Measurements from ENCODE around the gene KLHL21. TPM values are rescaled to one million over a fixed set of nuclear protein-coding genes. Genes with fewer than 3 reads are reported as not detected.

The KLHL21 gene
- total and polyA plus RNA-seq, 9 of the 15 experiments (the other 6 are each of a cell fraction or from before 2014, with no cell fraction given) = 2.1 to 42.1 (median 17.5) TPM

DNA sequence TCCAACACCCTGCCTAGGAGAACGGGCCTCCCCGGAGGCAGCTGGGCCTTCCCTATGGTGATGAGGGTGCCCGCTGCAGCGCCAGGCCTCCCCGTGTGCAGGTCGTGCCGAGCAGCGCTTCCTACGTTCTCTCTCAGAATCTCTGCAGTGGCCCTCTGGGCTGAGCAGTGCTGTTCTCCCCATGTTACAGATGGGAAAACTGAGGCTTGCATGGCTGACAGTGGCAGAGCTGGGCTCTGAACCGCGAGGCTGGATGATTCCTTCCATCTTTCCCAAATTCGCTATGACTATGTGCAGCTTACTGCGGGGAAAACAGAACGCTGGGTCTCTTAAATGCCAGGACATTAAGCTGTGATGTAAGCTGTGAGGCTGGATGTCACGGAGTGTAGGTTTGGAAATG, 8.9 kb downstream of the KLHL21 start (continued):
- no peak for TF ChIP-seq PTBP1 (IDR thresholded peaks at IDR 0.05; ENCODE audit: low read depth, low read length)
- TF ChIP-seq, protein P1, sequence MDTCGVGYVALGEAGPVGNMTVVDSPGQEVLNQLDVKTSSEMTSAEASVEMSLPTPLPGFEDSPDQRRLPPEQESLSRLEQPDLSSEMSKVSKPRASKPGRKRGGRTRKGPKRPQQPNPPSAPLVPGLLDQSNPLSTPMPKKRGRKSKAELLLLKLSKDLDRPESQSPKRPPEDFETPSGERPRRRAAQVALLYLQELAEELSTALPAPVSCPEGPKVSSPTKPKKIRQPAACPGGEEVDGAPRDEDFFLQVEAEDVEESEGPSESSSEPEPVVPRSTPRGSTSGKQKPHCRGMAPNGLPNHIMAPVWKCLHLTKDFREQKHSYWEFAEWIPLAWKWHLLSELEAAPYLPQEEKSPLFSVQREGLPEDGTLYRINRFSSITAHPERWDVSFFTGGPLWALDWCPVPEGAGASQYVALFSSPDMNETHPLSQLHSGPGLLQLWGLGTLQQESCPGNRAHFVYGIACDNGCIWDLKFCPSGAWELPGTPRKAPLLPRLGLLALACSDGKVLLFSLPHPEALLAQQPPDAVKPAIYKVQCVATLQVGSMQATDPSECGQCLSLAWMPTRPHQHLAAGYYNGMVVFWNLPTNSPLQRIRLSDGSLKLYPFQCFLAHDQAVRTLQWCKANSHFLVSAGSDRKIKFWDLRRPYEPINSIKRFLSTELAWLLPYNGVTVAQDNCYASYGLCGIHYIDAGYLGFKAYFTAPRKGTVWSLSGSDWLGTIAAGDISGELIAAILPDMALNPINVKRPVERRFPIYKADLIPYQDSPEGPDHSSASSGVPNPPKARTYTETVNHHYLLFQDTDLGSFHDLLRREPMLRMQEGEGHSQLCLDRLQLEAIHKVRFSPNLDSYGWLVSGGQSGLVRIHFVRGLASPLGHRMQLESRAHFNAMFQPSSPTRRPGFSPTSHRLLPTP (IDR thresholded peaks at IDR 0.05; ENCODE audit: borderline replicate concordance, extremely low read depth, insufficient read length) = no peak
- peak; percentile 13 for TF ChIP-seq ADNP (tag; IDR thresholded peaks at IDR 0.05)
- no peak for TF ChIP-seq PTRF (tag; IDR thresholded peaks at IDR 0.05)
- peak; percentile 82 for TF ChIP-seq BCOR (IDR thresholded peaks at IDR 0.05)
- no peak for TF ChIP-seq CCNT2 (IDR thresholded peaks at IDR 0.05; ENCODE audit: borderline replicate concordance, extremely low read depth, insufficient read length, low read depth, low read length)
- no peak for TF ChIP-seq SMAD4 (CRISPR knock-in tag; conservative IDR thresholded peaks at IDR 0.05)
- no peak for TF ChIP-seq EHMT2 (IDR thresholded peaks at IDR 0.05)
- no peak for TF ChIP-seq FIP1L1 (IDR thresholded peaks at IDR 0.05; ENCODE audit: low read depth, low read length, poor library complexity, severe bottlenecking)
- TF ChIP-seq ZNF3 (CRISPR knock-in tag; IDR thresholded peaks at IDR 0.05) = no peak
- TF ChIP-seq ZNF696 (CRISPR knock-in tag; conservative IDR thresholded peaks at IDR 0.05) = no peak
- TF ChIP-seq BMI1 (IDR thresholded peaks at IDR 0.05; ENCODE audit: low read length) = no peak
- no peak for TF ChIP-seq ZNF174 (CRISPR knock-in tag; IDR thresholded peaks at IDR 0.05)
- TF ChIP-seq, protein P2, sequence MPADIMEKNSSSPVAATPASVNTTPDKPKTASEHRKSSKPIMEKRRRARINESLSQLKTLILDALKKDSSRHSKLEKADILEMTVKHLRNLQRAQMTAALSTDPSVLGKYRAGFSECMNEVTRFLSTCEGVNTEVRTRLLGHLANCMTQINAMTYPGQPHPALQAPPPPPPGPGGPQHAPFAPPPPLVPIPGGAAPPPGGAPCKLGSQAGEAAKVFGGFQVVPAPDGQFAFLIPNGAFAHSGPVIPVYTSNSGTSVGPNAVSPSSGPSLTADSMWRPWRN (IDR thresholded peaks at IDR 0.05; ENCODE audit: low read depth) = no peak
- TF ChIP-seq, protein P3, sequence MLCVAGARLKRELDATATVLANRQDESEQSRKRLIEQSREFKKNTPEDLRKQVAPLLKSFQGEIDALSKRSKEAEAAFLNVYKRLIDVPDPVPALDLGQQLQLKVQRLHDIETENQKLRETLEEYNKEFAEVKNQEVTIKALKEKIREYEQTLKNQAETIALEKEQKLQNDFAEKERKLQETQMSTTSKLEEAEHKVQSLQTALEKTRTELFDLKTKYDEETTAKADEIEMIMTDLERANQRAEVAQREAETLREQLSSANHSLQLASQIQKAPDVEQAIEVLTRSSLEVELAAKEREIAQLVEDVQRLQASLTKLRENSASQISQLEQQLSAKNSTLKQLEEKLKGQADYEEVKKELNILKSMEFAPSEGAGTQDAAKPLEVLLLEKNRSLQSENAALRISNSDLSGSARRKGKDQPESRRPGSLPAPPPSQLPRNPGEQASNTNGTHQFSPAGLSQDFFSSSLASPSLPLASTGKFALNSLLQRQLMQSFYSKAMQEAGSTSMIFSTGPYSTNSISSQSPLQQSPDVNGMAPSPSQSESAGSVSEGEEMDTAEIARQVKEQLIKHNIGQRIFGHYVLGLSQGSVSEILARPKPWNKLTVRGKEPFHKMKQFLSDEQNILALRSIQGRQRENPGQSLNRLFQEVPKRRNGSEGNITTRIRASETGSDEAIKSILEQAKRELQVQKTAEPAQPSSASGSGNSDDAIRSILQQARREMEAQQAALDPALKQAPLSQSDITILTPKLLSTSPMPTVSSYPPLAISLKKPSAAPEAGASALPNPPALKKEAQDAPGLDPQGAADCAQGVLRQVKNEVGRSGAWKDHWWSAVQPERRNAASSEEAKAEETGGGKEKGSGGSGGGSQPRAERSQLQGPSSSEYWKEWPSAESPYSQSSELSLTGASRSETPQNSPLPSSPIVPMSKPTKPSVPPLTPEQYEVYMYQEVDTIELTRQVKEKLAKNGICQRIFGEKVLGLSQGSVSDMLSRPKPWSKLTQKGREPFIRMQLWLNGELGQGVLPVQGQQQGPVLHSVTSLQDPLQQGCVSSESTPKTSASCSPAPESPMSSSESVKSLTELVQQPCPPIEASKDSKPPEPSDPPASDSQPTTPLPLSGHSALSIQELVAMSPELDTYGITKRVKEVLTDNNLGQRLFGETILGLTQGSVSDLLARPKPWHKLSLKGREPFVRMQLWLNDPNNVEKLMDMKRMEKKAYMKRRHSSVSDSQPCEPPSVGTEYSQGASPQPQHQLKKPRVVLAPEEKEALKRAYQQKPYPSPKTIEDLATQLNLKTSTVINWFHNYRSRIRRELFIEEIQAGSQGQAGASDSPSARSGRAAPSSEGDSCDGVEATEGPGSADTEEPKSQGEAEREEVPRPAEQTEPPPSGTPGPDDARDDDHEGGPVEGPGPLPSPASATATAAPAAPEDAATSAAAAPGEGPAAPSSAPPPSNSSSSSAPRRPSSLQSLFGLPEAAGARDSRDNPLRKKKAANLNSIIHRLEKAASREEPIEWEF (CRISPR knock-in tag; IDR thresholded peaks at IDR 0.05) = no peak
- TF ChIP-seq MIER1 (IDR thresholded peaks at IDR 0.05; ENCODE audit: low read depth) = no peak
- no peak for TF ChIP-seq SMC3 (conservative IDR thresholded peaks at IDR 0.05; ENCODE audit: insufficient read depth, low read depth, low read length)
